DMS79 (cell line): Measurements from ENCODE around the gene HS3ST4.

Source experiments
- DNase-seq: peaks from one replicate; lab custom pipeline; 2025; lab: John Stamatoyannopoulos, UW

The HS3ST4 gene

GRCh38 chr16:25691519-25692091 lies at the start of gene HS3ST4:
Gene HS3ST4 (plus strand): TSS chr16:25691959.
- DNase-seq: no peak

- no peak for DNase-seq
These were observed 48.1 kb upstream of the HS3ST4 start for GRCh38 chr16:25643633-25644032.

GRCh38 chr16:25656639-25657038 lies 35.1 kb upstream of the HS3ST4 start:
- DNase-seq: no peak

GRCh38 chr16:25676820-25677219 lies 14.9 kb upstream of the HS3ST4 start:
- no peak for DNase-seq

GRCh38 chr16:25679511-25679910 lies 12.2 kb upstream of the HS3ST4 start:
- no peak for DNase-seq

GRCh38 chr16:25689137-25689836 lies 2.5 kb upstream of the HS3ST4 start:
- no peak for DNase-seq

- no peak for DNase-seq
These were observed 1.1 kb upstream of the HS3ST4 start for GRCh38 chr16:25690552-25691143.

- DNase-seq: no peak
These were observed 587 bp downstream of the HS3ST4 start for GRCh38 chr16:25692351-25692741.

- no peak for DNase-seq
These were observed 1.2 kb downstream of the HS3ST4 start for GRCh38 chr16:25692742-25693508.

GRCh38 chr16:25693631-25694030 lies 1.9 kb downstream of the HS3ST4 start:
- DNase-seq: no peak

- no peak for DNase-seq
These were observed 7.3 kb downstream of the HS3ST4 start for GRCh38 chr16:25699069-25699468.

GRCh38 chr16:25700547-25700946 lies 8.8 kb downstream of the HS3ST4 start:
- DNase-seq: no peak

- no peak for DNase-seq
These were observed 15.8 kb downstream of the HS3ST4 start for GRCh38 chr16:25707553-25707952.

GRCh38 chr16:25707982-25708583 lies 16.3 kb downstream of the HS3ST4 start:
- DNase-seq: no peak

- no peak for DNase-seq
These were observed 17.5 kb downstream of the HS3ST4 start for GRCh38 chr16:25709213-25709612.

- DNase-seq: no peak
These were observed 22.2 kb downstream of the HS3ST4 start for GRCh38 chr16:25713785-25714570.

GRCh38 chr16:25716186-25716585 lies 24.4 kb downstream of the HS3ST4 start:
- no peak for DNase-seq

- no peak for DNase-seq
These were observed 29.7 kb downstream of the HS3ST4 start for GRCh38 chr16:25721439-25721838.

GRCh38 chr16:25726430-25727098 lies 34.8 kb downstream of the HS3ST4 start:
- no peak for DNase-seq

- no peak for DNase-seq
These were observed 37.6 kb downstream of the HS3ST4 start for GRCh38 chr16:25729188-25729915.
